ENCODE data around the gene SH3PXD2A. TPM values are rescaled to one million over a fixed set of nuclear protein-coding genes. Genes with fewer than 3 reads are reported as not detected.

Gene SH3PXD2A
- total and polyA plus RNA-seq, 10 of the 15 experiments (the other 5 are each of a cell fraction or from before 2014, with no cell fraction given): 0.63 to 14.0 (median 4.4) TPM

DNA sequence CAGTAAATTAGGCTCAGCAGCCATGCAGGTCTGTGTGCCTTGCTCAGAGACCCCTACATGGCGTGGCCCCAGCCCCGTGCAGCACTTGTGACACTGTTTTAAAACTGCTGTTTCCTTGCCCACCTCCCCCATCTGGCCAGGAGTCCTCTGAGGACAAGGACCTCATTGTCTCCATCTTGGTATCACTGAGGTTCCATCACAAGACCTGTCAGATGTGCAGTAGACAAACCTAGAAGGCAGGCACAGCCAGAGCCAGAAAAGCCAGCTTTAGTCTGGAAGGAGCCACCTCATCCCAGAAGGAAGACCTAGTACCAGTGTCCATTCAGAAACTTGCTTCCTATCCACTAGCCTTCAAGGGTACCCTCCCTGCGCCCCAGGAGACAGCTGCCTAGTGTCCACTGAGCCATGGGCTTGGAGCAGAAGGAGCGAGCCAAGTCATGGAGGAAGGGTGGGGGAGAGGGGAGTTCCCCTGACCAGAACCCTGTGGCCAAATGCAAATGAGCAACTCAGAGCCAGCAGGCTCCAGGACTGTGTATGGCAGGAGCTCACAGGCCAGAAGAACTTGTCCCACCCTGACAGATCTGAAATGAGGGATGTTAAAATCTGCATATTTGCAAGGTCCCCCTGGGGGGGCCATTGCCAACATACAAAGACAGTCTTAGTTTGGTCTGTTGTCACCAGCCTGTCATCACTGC is 176.1 kb downstream of the SH3PXD2A start (continued):
- TF ChIP-seq NKRF (conservative IDR thresholded peaks at IDR 0.05) (no peak), NFIC (IDR thresholded peaks at IDR 0.05; ENCODE audit: low read depth, low read length) (no peak), RCOR1 (conservative IDR thresholded peaks at IDR 0.05; ENCODE audit: low read depth, low read length) (no peak)
- TF ChIP-seq, protein P1, sequence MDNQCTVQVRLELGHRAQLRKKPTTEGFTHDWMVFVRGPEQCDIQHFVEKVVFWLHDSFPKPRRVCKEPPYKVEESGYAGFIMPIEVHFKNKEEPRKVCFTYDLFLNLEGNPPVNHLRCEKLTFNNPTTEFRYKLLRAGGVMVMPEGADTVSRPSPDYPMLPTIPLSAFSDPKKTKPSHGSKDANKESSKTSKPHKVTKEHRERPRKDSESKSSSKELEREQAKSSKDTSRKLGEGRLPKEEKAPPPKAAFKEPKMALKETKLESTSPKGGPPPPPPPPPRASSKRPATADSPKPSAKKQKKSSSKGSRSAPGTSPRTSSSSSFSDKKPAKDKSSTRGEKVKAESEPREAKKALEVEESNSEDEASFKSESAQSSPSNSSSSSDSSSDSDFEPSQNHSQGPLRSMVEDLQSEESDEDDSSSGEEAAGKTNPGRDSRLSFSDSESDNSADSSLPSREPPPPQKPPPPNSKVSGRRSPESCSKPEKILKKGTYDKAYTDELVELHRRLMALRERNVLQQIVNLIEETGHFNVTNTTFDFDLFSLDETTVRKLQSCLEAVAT (IDR thresholded peaks at IDR 0.05): no peak

DNA sequence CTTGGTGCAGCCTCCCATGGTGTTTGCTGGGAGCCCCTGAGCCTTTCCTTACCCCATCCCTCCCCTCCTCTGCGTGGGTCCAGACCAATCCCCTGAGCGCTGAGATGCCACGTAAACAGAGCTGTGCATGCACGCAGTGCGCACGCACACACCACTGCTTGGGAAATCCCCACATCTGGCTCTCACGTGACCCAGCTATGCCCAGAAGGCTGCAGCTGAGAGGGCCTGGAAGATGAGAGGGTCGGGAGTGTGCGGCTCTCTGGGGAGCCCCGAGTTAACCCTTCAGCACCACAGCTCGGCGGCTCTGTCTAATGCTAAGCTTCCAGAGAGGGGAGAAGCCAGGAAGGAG is 177.2 kb downstream of the SH3PXD2A start:
- WGBS (ENCODE audit: insufficient coverage, insufficient replicate concordance, low lambda C conversion rate, missing lambda C conversion rate): 14% methylated on average over 12 of the region's 12 CpGs
- Histone ChIP-seq H3K9ac (ENCODE audit: control insufficient read depth, insufficient read depth, low read length) (peak overlapping the region; percentile 11), H2AFZ (ENCODE audit: control insufficient read depth, low read depth, low read length) (peak overlapping the region; percentile 61), H3K27me3 (replicated peaks in 1 of 2; ENCODE audit: control insufficient read depth in 2 of 2, insufficient read depth in 2 of 2, low read length in 1 of 2) (no peaks in the 10 kb centered on the region), H3K36me3 (ENCODE audit: control insufficient read depth in 2 of 2, insufficient read depth in 2 of 2, low read length in 1 of 2) (peaks cover 5 to 11% of the 10 kb centered on the region in 2 experiments; a peak in 3 of 4 replicates), H3K4me3 (peak overlapping the region; percentile 49; the same call in 1 of the 2 replicates), H4K20me1 (ENCODE audit: control insufficient read depth, insufficient read depth) (no peaks in the 10 kb centered on the region), H3K27ac (ENCODE audit: control insufficient read depth, insufficient read depth) (peak overlapping the region; percentile 73), H3K9me3 (replicated peaks; ENCODE audit: control insufficient read depth, insufficient read depth, low read length) (no peaks in the 10 kb centered on the region), H3K4me2 (ENCODE audit: control insufficient read depth, insufficient read depth) (peak overlapping the region; percentile 77), H3K79me2 (ENCODE audit: control insufficient read depth, insufficient read depth, low read length) (peaks cover 47% of the 10 kb centered on the region), H3K4me1 (ENCODE audit: control insufficient read depth, insufficient read depth, low read length) (peaks cover 25% of the 10 kb centered on the region)
- ChIA-PET RAD21 (ENCODE audit: unreplicated experiment) (interaction anchor here (0.7 to 2.8 kb wide), 4 partner anchors 9 to 94 kb away, joined by 3 to 22 read pairs (median 7); no protein-coding TSS in a partner anchor), POLR2A (interaction anchor here (0.5 to 3.1 kb wide), 3 partner anchors 12 to 303 kb away, joined by 3 to 16 read pairs (median 7); no protein-coding TSS in a partner anchor), CTCF (interaction anchor here (0.8 to 3.2 kb wide), 7 partner anchors 9 to 136 kb away, joined by 3 to 41 read pairs (median 5); no protein-coding TSS in a partner anchor), SMC1A (ENCODE audit: uncharacterized antibody, unreplicated experiment) (interaction anchor here (1.4 kb wide), 1 partner anchor 9 kb away, joined by 3 read pairs; no protein-coding TSS in a partner anchor)
- in situ Hi-C loops (cut with MboI) (no loop called here), intact Hi-C loops (cut with micrococcal nuclease; ENCODE audit: unreplicated experiment) (no loop called here)
- FAIRE-seq: peak; percentile 92
- BruUV-seq (replicated peaks): no TSS peak
- DNase-seq (ENCODE audit: low read depth, low spot score): peak; percentile 84
- peak; percentile 97 for ATAC-seq
- no peak for TF ChIP-seq SIX5 (IDR thresholded peaks at IDR 0.05; ENCODE audit: low read depth, low read length, severe bottlenecking)
- TF ChIP-seq NRF1 (conservative IDR thresholded peaks at IDR 0.05; ENCODE audit: low read depth, low read length): peak; percentile 56
- no peak for TF ChIP-seq SRF (IDR thresholded peaks at IDR 0.05; ENCODE audit: low read depth in 2 of 2, low read length in 2 of 2)
- no peak for TF ChIP-seq FOXM1 (IDR thresholded peaks at IDR 0.05; ENCODE audit: low read depth, low read length)
- TF ChIP-seq, protein P2, sequence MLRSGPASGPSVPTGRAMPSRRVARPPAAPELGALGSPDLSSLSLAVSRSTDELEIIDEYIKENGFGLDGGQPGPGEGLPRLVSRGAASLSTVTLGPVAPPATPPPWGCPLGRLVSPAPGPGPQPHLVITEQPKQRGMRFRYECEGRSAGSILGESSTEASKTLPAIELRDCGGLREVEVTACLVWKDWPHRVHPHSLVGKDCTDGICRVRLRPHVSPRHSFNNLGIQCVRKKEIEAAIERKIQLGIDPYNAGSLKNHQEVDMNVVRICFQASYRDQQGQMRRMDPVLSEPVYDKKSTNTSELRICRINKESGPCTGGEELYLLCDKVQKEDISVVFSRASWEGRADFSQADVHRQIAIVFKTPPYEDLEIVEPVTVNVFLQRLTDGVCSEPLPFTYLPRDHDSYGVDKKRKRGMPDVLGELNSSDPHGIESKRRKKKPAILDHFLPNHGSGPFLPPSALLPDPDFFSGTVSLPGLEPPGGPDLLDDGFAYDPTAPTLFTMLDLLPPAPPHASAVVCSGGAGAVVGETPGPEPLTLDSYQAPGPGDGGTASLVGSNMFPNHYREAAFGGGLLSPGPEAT (IDR thresholded peaks at IDR 0.05; ENCODE audit: low read depth): peak; percentile 78
- peak; percentile 41; the same call in 1 of the 2 replicates for TF ChIP-seq TBL1XR1 (IDR thresholded peaks at IDR 0.05; ENCODE audit: low read depth, low read length)
- peak; percentile 98 for TF ChIP-seq BHLHE40 (IDR thresholded peaks at IDR 0.05; ENCODE audit: borderline replicate concordance in 1 of 2, low read depth in 2 of 2, low read length in 1 of 2)
- TF ChIP-seq CHD2 (IDR thresholded peaks at IDR 0.05; ENCODE audit: borderline replicate concordance, low read depth, low read length): peak; percentile 57; the same call in 1 of the 2 replicates
- TF ChIP-seq RFX5 (IDR thresholded peaks at IDR 0.05; ENCODE audit: low read depth, low read length): 0 out of 2 replicates have a peak, but pooled peaks have one; percentile 42
- TF ChIP-seq CREB1 (IDR thresholded peaks at IDR 0.05; ENCODE audit: low read depth): peak; percentile 77
- TF ChIP-seq NFYA (IDR thresholded peaks at IDR 0.05; ENCODE audit: borderline replicate concordance, low read depth, low read length): no peak
- peak; percentile 17; the same call in 1 of the 2 replicates for TF ChIP-seq FOXK2 (IDR thresholded peaks at IDR 0.05)
- peak; percentile 66; the same call in 1 of the 3 replicates for TF ChIP-seq POU2F2 (IDR thresholded peaks at IDR 0.05; ENCODE audit: borderline replicate concordance, low read depth, low read length)

Data from GM12878 (cell line).